Activated CD4-positive, alpha-beta T cell treated with anti-CD3 and anti-CD28 coated beads, Interleukin-2, amount 50 U/mL, for 24 hours (primary cell): ENCODE results near the gene TMEM182.

Source experiments
- DNase-seq, 2 donors: peaks; one replicate each; pipeline ENCODE4 v3.0.0-alpha.2; 2020; ENCODE audit warnings: low read depth in 1 of 2, low spot score in 1 of 2

Gene TMEM182

GRCh38 chr2:102801098-102801718 lies 39.4 kb downstream of the TMEM182 start:
- DNase-seq: no peak

GRCh38 chr2:102801858-102802699 lies 40.2 kb downstream of the TMEM182 start:
- DNase-seq: no peak

- no peak for DNase-seq
Measured at GRCh38 chr2:102803041-102803896, 41.4 kb downstream of the TMEM182 start.

DNA sequence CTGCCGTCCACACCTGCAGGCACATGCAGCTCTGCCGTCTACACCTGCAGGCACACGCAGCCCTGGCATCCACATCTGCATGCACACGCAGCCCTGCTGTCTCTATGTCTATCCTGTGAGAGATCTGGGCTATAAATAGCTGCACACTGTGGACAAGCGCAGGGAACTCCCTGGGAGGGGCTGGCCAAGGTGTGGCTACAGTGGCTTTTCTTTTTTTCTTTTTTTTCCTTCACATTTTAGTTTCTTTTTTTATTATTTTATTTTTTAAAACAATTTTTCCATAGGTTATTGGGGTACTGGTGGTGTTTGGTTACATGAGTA lies 42.0 kb downstream of the TMEM182 start:
- DNase-seq: no peak

DNA sequence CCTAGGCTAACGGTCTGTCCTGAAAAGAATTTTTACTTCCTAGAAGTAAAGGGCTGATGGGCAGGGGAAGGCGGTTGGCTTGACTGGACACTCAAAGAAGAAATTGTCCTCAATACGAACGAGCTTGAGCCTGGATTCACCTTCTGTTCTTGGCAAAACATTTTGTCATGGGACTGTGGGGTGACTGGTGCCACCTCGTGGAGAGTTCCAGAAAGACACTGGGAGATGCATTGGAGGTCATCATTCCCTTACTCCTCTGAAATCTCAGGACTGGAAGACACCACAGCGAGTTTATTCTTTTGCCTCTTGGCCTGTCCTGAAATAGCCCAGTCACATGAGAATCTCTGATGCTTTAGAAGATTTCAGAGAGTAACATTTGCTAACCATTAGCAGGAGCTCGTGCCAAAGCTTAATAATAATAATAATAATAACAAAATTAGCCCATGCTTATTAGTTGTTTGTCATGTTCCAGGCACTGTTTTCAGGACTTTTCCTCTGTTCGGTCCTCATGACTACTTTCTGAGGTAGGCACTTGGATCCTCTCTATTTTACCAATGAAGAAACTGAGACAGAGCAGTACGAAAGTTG lies 44.5 kb downstream of the TMEM182 start:
- peak; percentile 6 to 7 for DNase-seq

- DNase-seq: no peak
Measured at GRCh38 chr2:102809291-102810189, 47.7 kb downstream of the TMEM182 start.

GRCh38 chr2:102815285-102815684 lies 53.5 kb downstream of the TMEM182 start:
- no peak for DNase-seq

GRCh38 chr2:102826904-102827303 lies 65.1 kb downstream of the TMEM182 start:
- no peak for DNase-seq

DNA sequence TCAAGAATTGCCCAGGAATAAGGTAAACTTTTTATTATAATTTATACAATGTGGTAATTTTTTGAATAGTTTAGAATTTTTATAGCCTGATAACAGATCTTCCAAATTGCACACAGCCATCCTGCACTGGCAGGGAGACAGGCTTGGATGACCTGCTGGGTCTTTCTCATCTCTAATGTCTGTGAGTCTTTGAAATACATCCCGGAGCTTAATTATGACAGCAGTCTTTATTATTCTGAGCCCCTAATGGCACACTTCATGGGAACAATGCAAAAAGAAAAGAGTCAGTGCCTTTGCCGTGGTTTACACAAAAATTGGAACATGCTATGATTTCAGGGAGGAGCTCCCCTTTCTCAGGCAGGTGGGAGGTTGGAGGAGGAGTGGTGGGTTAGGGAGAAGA lies 71.0 kb downstream of the TMEM182 start:
- no peak for DNase-seq

- no peak for DNase-seq
Measured at GRCh38 chr2:102834523-102835273, 72.9 kb downstream of the TMEM182 start.

DNA sequence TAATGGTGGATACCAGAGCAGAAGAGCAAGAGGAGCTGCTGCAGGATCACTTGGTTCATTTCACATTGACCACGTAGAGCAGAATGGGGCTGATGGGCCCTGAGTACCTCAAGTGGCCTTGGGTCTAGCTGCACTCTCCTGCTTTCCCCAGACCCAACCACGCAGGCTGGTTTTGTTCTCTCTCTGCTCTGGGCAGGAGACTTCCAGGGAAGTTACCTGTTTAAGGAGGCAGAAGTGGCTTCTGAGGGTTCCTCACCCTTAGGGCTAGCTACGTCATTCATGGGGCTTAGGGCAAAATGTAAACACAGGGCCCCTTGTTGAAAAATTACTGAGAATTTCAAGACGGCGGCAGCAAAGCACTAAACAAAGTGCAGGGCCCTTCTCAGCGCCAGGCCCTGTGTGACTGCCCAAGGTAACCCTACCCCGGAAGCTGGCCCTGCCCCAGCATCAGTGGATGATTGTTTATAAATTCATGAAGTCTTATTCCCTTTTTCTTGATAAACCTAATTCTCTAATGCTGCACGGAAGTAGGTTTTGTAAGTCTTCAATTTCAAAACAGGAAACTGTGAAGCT lies 75.9 kb downstream of the TMEM182 start:
- DNase-seq: no peak

GRCh38 chr2:102839668-102840388 lies 78.0 kb downstream of the TMEM182 start:
- DNase-seq: peak in 1 of 2 donors; percentile 31

GRCh38 chr2:102841107-102841840 lies 79.4 kb downstream of the TMEM182 start:
- peak in 1 of 2 donors; percentile 11 for DNase-seq

DNA sequence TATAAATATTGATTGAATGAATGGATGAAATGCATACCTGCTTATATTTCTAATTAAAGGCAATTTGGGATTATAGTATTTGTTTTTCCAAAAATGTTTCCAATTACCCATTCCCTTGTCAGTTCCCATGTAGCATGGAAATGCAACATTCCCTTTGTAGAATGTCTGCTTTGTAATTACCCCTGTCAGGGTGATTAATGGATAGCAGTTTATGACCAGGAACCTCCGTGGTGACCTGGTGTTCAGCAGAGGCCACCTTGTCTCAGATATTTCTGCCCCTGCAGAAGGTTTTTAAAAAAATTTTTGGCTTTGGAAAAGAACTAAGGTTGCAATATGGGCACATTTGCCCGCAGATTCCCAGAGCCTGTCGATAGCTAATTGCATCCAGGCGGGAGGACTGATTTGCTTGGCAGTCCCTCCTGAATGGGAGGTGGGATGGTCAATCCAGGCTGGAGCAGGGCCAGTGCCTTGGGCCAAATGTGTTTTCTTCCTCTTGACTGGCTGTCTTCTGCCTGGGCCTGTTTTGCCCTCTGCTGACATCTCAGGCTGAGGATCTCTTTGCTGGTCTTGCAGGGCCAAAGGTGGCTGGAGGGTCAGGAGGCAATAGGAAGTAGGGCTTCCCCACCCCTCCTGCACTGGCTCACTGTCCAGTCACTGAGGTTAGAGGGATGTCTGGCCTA lies 82.1 kb downstream of the TMEM182 start:
- DNase-seq: no peak

- DNase-seq: no peak
Measured at GRCh38 chr2:102844911-102845310, 83.1 kb downstream of the TMEM182 start.

DNA sequence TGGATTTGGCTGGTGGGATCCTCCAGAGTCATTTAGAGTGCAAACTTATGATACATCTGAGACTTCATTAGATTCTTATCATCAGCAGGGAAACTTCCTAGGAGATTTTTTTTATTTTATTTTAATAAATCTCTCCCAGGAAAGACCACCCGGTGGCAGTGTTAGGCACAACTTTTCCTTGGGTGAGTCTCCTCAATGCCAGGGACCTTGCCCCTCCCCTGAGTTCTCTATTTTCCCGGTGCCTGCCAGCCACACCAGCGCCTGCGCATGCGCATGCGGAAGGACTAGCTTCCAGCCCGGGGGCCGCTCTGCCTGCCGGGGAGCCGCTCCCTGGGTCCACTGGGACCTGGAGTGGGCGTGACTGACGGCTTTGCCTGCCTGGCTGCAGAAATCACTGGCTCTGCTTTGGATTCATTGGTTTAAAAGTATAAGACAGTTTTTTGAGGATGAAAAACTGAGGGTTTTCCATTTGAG lies 86.6 kb downstream of the TMEM182 start:
- DNase-seq: no peak

GRCh38 chr2:102850888-102851287 lies 89.1 kb downstream of the TMEM182 start:
- no peak for DNase-seq
